Upper lobe of right lung (tissue), 1 donor: Measurements from ENCODE around the gene CAMK4. TPM values are rescaled to one million over a fixed set of nuclear protein-coding genes. Genes with fewer than 3 reads are reported as not detected.

Source experiments
- ATAC-seq: fragments of 200-7000 bp; cut with Tn5 transposase; one replicate; pipeline ENCODE4 v1.9.1; 2020; ENCODE audit warnings: mild to moderate bottlenecking, moderate library complexity
- DNase-seq: peaks from one replicate; pipeline ENCODE4 v3.0.0-alpha.2; 2020
- H3K27ac ChIP-seq: fragments of 200-600 bp; one replicate; pipeline ENCODE4 v1.8.0; 2022
- H3K27me3 ChIP-seq: fragments of 200-600 bp; one replicate; pipeline ENCODE4 v1.8.0; 2022; ENCODE audit warnings: mild to moderate bottlenecking
- H3K36me3 ChIP-seq: fragments of 200-600 bp; one replicate; pipeline ENCODE4 v1.8.0; 2022
- H3K4me1 ChIP-seq: fragments of 200-600 bp; one replicate; pipeline ENCODE4 v1.8.0; 2022
- H3K4me3 ChIP-seq: fragments of 200-600 bp; one replicate; pipeline ENCODE4 v1.8.0; 2022; ENCODE audit warnings: mild to moderate bottlenecking
- H3K9me3 ChIP-seq: fragments of 200-600 bp; one replicate; pipeline ENCODE4 v1.8.0; 2022
- intact Hi-C: fragments of 100-400 bp; cut with DNase I; formaldehyde crosslinking; loops from one replicate; pipeline ENCODE4 v1.11.0; 2022
- total RNA-seq: library from RNA; stranded (reverse); fragmentation: NEBNext Ultra II Directional; extraction: Animal tissue kit (Norgen Biotek cat#: 25700); gene quantifications from one replicate; pipeline ENCODE4 v1.2.1, GENCODE V29; 2021
- TF ChIP-seq, protein P1 (sequence below): fragments of 200-600 bp; IDR thresholded peaks from one replicate; pipeline ENCODE4 v1.8.0; 2022; ENCODE audit warnings: antibody characterized with exemption
- donor health status: DM: no; HTN: yes; CAD: no; lungs with severe emphysema.

The CAMK4 gene
- total RNA-seq, 1 donor from 2014 or later = 3.8 TPM

DNA sequence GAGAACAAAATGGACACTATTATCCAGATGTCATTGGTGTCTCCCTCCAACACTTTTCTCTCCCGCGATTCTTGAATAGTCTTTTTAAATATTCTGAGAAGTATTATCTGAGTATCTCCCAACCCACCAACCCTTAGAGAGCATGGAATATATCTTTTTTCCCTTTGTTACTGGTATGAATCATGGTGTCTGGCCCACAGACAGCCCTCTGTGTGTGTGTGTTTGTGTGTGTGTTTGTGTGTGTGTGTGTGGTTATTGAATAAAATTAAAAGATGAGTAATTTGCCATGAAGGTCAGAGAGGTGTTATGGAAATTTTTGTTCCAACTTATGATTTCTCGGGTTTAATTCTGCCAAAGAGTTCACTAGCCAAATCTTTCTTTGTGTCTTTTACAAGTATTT is 47.7 kb downstream of the CAMK4 start:
- TF ChIP-seq, protein P1, sequence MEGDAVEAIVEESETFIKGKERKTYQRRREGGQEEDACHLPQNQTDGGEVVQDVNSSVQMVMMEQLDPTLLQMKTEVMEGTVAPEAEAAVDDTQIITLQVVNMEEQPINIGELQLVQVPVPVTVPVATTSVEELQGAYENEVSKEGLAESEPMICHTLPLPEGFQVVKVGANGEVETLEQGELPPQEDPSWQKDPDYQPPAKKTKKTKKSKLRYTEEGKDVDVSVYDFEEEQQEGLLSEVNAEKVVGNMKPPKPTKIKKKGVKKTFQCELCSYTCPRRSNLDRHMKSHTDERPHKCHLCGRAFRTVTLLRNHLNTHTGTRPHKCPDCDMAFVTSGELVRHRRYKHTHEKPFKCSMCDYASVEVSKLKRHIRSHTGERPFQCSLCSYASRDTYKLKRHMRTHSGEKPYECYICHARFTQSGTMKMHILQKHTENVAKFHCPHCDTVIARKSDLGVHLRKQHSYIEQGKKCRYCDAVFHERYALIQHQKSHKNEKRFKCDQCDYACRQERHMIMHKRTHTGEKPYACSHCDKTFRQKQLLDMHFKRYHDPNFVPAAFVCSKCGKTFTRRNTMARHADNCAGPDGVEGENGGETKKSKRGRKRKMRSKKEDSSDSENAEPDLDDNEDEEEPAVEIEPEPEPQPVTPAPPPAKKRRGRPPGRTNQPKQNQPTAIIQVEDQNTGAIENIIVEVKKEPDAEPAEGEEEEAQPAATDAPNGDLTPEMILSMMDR = no peak

DNA sequence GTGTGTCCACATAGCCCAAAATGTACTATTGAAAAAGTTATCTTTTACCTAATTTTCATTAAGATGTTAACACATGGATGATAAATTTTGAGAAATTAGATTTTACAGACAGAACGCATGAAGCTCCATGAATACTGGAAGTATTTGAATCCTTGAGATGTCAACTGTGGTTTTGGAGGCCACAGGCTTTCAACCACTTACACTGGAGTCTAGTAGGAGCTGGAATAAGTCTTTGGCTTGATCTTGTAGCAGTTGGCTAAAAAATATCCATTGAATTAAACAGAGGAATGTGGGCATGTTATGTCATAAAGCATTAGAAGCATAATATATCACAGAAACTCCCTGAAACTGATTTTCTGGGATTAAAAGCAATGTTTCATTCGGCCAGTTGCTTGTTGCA is 52.9 kb downstream of the CAMK4 start:
- intact Hi-C loops = no loop called here
- no peaks in the 10 kb centered on the region for H3K4me1 ChIP-seq
- TF ChIP-seq, protein P1 = no peak
- no peak overlapping the region for H3K27ac ChIP-seq
- no peaks in the 10 kb centered on the region for H3K27me3 ChIP-seq
- ATAC-seq (no peak), DNase-seq (no peak)
- H3K36me3 ChIP-seq = no peaks in the 10 kb centered on the region
- no peaks in the 10 kb centered on the region for H3K9me3 ChIP-seq
- no peak overlapping the region for H3K4me3 ChIP-seq

More for the DNA sequence above, 47.7 kb downstream of the CAMK4 start:
- no peak overlapping the region for H3K27ac ChIP-seq
- H3K4me1 ChIP-seq = no peaks in the 10 kb centered on the region
- no peak overlapping the region for H3K4me3 ChIP-seq
- no peaks in the 10 kb centered on the region for H3K9me3 ChIP-seq
- intact Hi-C loops = no loop called here
- no peaks in the 10 kb centered on the region for H3K36me3 ChIP-seq
- DNase-seq (no peak), ATAC-seq (no peak)
- no peaks in the 10 kb centered on the region for H3K27me3 ChIP-seq

DNA sequence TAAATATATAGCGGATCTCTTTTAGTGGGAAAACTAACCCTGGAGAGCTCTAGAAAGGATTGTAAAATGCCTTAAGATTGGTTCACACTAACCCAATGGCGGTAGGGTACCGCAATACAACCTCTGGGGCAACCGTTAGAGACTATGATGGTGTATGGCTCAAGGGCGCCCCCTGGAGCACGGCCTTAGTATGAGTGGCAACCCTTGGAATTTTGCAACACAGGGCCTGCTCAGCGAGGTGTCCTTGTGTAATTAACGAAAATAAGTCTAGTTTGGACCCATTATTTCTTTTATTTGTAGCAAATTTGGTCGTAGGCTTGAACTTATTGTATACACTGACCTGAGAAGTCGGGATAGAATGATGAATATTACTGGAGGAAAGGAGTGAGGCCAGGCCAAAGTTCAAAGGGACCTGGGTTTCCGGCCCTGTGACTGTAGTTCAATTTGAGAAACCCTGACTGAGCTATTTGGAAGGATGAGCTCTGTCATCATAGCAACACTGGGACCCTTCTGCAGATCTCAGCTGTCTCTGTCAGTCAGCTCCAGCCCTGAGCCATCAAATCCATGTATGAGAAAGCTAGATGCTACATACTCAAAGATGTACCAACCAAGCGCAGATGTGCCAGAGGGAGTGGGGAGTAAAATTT is 54.8 kb downstream of the CAMK4 start:
- ATAC-seq (peak; percentile 94), DNase-seq (peak; percentile 79)
- intact Hi-C loops = no loop called here
- Histone ChIP-seq H3K27me3 (no peaks in the 10 kb centered on the region), H3K4me1 (no peaks in the 10 kb centered on the region), H3K27ac (no peak overlapping the region), H3K36me3 (no peaks in the 10 kb centered on the region), H3K9me3 (no peaks in the 10 kb centered on the region), H3K4me3 (no peak overlapping the region)
- TF ChIP-seq, protein P1 = peak; percentile 75

DNA sequence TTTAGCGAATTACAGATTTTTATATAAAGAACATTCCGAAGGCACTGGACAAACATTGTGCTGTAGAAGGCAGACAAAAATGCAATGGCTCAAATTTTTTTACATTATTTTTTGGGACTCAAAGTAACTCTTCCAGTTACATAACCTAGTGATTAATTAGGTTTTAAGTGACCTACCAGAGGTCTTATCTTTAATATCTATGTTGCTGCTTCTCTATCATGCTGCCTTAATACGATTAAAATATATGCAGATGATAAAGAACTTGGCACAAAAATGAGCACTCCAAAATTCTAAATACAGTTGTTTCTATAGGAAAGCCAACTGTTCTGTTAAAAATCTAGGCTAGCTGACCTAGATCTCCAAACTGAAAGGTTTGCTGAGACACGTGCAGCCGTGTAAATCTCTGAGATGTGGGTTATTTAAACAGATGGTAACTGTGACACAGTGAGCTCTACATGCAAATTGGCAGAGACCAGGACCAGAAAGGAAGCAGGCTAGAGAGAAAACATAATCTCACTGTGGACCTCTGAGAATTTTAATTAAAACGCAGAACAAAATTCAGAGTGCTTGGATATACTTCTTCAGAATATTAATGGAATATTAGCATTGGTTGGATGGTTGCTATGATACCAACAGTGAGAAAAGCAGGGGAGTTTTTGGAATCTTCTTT is 56.2 kb downstream of the CAMK4 start:
- Histone ChIP-seq H3K4me1 (no peaks in the 10 kb centered on the region), H3K27ac (no peak overlapping the region), H3K9me3 (no peaks in the 10 kb centered on the region), H3K36me3 (no peaks in the 10 kb centered on the region), H3K27me3 (no peaks in the 10 kb centered on the region), H3K4me3 (no peak overlapping the region)
- intact Hi-C loops = no loop called here
- DNase-seq = no peak
- TF ChIP-seq, protein P1 = no peak
- no peak for ATAC-seq

DNA sequence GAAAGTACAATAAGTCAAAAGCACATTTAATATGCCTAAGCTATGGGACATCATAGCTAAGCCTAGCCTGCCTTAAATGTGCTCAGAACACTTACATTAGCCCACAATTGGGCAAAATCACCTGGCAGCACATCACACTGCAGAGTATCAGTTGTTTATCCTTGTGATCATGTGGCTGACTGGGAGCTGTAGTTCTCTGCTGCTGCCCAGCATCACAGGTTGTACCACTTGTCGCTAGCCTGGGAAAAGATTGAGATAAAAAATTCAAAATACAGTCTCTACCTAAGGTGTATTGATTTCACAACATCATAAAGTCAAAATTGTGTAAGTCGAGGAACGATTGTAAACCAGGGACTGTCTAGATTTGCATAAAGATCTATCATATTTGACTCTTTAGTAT is 58.6 kb downstream of the CAMK4 start:
- Histone ChIP-seq H3K36me3 (no peaks in the 10 kb centered on the region), H3K27ac (no peak overlapping the region), H3K27me3 (no peaks in the 10 kb centered on the region), H3K4me3 (no peak overlapping the region), H3K4me1 (no peaks in the 10 kb centered on the region), H3K9me3 (no peaks in the 10 kb centered on the region)
- no peak for DNase-seq
- intact Hi-C loops = no loop called here
- ATAC-seq = no peak
- TF ChIP-seq, protein P1 = no peak
